Measurements from ENCODE around the gene BMPER. TPM values are rescaled to one million over a fixed set of nuclear protein-coding genes. Genes with fewer than 3 reads are reported as not detected.

BMPER gene
- total RNA-seq, 3 donors from 2014 or later (not counting 1 experiment from before 2014, with no cell fraction given) = 0.32 to 0.64 (median 0.50) TPM

DNA sequence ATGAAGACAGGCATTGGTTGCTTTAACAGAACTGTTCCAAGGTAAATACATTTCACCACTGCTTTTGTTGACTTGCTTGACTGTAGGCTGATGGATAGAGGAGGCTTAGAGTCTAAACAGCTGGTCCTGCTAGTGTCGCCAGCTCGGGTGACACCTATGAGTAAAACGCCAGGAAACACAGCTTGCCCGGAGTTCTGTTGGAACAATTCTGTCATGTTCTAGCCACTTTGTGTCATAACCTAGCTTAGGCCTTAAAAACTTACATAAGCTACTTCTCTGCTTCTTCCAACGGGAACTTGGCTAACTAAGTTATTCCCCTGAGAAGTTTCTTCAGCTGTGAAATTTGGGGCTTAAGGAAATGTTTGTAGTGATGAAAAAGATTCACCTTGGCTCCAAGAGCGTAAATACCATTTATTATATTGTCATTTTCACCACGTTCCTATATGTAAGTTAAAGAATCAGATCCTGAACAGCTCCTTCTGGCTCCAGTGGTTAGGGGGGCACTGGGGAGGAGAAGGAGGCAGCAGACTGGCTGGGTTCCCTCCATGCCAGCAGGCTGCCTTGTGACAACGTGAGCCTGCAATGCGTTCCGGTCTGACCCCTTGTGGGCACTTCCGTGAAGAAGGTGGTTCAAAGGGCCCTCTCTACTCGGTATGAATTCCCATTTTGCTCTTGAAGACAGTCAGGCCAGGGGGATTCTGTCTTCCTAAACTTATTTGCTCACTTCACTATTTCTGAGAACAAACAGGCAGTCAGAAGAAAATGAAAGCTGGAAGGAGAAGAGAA, 253.2 kb downstream of the BMPER start:
- H3K27ac ChIP-seq (ENCODE audit: low read length) = no peak overlapping the region
- H3K4me3 ChIP-seq (ENCODE audit: low read length) = no peak overlapping the region
- no peaks in the 10 kb centered on the region for H3K4me1 ChIP-seq (ENCODE audit: control insufficient read depth, insufficient read depth, low read length)
- no peak overlapping the region for H3K4me3 Mint-ChIP-seq
- TF ChIP-seq CTCF (IDR thresholded peaks at IDR 0.05) = no peak
- H3K36me3 ChIP-seq (ENCODE audit: control insufficient read depth, insufficient read depth, low read length) = no peaks in the 10 kb centered on the region
- H3K9me3 Mint-ChIP-seq = peaks cover 0 to 2% of the 10 kb centered on the region in 2 donors
- no peaks in the 10 kb centered on the region for H3K27me3 Mint-ChIP-seq (ENCODE audit: low read depth in 2 of 2)
- intact Hi-C loops (cut with micrococcal nuclease) = no loop called here
- no peak overlapping the region for H3K27ac Mint-ChIP-seq
- no peaks in the 10 kb centered on the region for H3K27me3 ChIP-seq (ENCODE audit: control insufficient read depth, insufficient read depth, low read length)
- no peaks in the 10 kb centered on the region for H3K4me1 Mint-ChIP-seq
- no peak for ATAC-seq
- 73% methylated on average over 9 of the region's 12 CpGs for WGBS (ENCODE audit: insufficient coverage)
- H3K9me3 ChIP-seq (ENCODE audit: control insufficient read depth, insufficient read depth, low read length) = no peaks in the 10 kb centered on the region
- H3K36me3 Mint-ChIP-seq = no peaks in the 10 kb centered on the region
- DNase-seq = no peak

DNA sequence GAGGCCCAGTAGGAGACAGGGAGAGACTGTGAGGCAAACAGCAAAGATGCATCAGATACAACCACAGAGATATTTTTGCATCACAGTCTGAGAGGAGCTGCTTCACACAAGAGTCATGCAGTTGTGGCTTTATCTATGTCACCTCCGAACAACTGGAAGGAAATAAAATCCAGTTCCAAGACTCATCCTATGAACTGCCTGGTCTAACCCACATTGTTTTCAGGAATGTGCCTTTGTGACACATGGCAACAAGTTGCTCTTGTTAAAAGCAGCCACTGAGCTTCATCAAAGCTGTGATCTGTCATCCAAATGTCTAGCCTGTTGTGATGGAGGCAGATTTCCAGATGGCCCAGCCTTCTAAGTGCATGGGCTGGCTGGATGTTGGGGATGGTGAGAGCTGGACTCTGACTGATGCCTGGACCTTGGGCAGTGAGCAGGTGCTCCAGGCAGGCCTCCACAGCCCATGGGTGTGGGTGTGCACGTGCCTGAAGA, 255.0 kb downstream of the BMPER start:
- H3K4me3 Mint-ChIP-seq = no peak overlapping the region
- Histone ChIP-seq H3K27me3 (ENCODE audit: control insufficient read depth, insufficient read depth, low read length) (no peaks in the 10 kb centered on the region), H3K4me1 (ENCODE audit: control insufficient read depth, insufficient read depth, low read length) (no peaks in the 10 kb centered on the region), H3K4me3 (ENCODE audit: low read length) (no peak overlapping the region), H3K27ac (ENCODE audit: low read length) (no peak overlapping the region), H3K9me3 (ENCODE audit: control insufficient read depth, insufficient read depth, low read length) (no peaks in the 10 kb centered on the region), H3K36me3 (ENCODE audit: control insufficient read depth, insufficient read depth, low read length) (no peaks in the 10 kb centered on the region)
- 73% methylated on average over 2 of the region's 2 CpGs for WGBS (ENCODE audit: insufficient coverage)
- no peaks in the 10 kb centered on the region for H3K36me3 Mint-ChIP-seq
- H3K9me3 Mint-ChIP-seq = peaks cover 0 to 2% of the 10 kb centered on the region in 2 donors
- no peak overlapping the region for H3K27ac Mint-ChIP-seq
- DNase-seq = no peak
- no peak for ATAC-seq
- TF ChIP-seq CTCF (IDR thresholded peaks at IDR 0.05) = no peak
- no peaks in the 10 kb centered on the region for H3K4me1 Mint-ChIP-seq
- no peaks in the 10 kb centered on the region for H3K27me3 Mint-ChIP-seq (ENCODE audit: low read depth in 2 of 2)
- intact Hi-C loops (cut with micrococcal nuclease) = no loop called here

DNA sequence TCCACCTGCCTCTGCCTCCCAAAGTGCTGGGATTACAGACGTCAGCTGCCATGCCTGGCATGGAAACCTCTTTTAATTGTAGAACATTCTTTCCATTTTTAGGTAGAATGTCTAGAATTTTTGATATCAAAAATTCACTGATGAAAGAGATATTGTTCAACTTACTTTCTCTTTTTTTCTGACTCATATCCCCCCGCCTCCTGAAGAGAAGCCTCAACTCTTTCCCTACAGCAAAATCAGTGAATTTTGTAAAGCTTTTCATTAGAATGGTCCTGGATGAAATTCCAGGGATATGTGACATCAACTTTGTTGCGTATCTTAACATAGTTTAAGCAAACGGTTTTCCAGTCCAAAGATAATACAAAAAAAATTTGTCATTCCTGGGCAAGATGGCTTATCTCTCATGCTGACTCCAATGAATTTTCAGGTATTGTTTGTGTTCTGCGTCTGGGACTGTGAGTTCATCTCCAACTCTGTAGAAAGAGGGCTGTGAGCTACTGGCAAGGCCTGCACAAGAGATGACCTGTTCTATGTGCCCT, 256.8 kb downstream of the BMPER start:
- Histone ChIP-seq H3K9me3 (ENCODE audit: control insufficient read depth, insufficient read depth, low read length) (no peaks in the 10 kb centered on the region), H3K4me3 (ENCODE audit: low read length) (no peak overlapping the region), H3K4me1 (ENCODE audit: control insufficient read depth, insufficient read depth, low read length) (no peaks in the 10 kb centered on the region), H3K27ac (ENCODE audit: low read length) (no peak overlapping the region), H3K27me3 (ENCODE audit: control insufficient read depth, insufficient read depth, low read length) (no peaks in the 10 kb centered on the region), H3K36me3 (ENCODE audit: control insufficient read depth, insufficient read depth, low read length) (no peaks in the 10 kb centered on the region)
- H3K9me3 Mint-ChIP-seq = peaks cover 0 to 2% of the 10 kb centered on the region in 2 donors
- intact Hi-C loops (cut with micrococcal nuclease) = no loop called here
- no peaks in the 10 kb centered on the region for H3K36me3 Mint-ChIP-seq
- no peaks in the 10 kb centered on the region for H3K4me1 Mint-ChIP-seq
- ATAC-seq (no peak), DNase-seq (no peak)
- no peak for TF ChIP-seq CTCF (IDR thresholded peaks at IDR 0.05)
- no peak overlapping the region for H3K4me3 Mint-ChIP-seq
- WGBS (ENCODE audit: insufficient coverage) = 78% methylated on average over 5 of the region's 5 CpGs
- no peaks in the 10 kb centered on the region for H3K27me3 Mint-ChIP-seq (ENCODE audit: low read depth in 2 of 2)
- no peak overlapping the region for H3K27ac Mint-ChIP-seq
